HepG2 (cell line): Measurements from ENCODE around the gene CCDC150. TPM values are rescaled to one million over a fixed set of nuclear protein-coding genes. Genes with fewer than 3 reads are reported as not detected.
A peak's percentile ranks its signal among the peaks of the same experiment; 100 is the strongest.

Experiments
- ATAC-seq: fragments of 200-7000 bp; cut with Tn5 transposase; 3 replicates; pipeline ENCODE4 v1.9.1; 2020; ENCODE audit warnings: mild to moderate bottlenecking, moderate library complexity
- BruUV-seq: library from RNA; stranded (reverse); fragments of 400-500 nt; replicated peaks from 2 replicates; lab custom pipeline; 2021; lab: Mats Ljungman, UMichigan
- CTCF ChIA-PET: fragments of 300-600 bp; formaldehyde crosslinking; extraction: SDS; loops from one replicate; lab custom pipeline; 2021; ENCODE audit warnings: low total read pairs, inconsistent platforms, low intra/inter-chr PET ratio; lab: Yijun Ruan, JAX
- POLR2A ChIA-PET: fragments of 350-600 bp; sonication (Branson Sonifier 250); formaldehyde crosslinking; loops from one replicate; lab custom pipeline; 2020; ENCODE audit warnings: antibody characterized with exemption, inconsistent platforms; lab: Yijun Ruan, JAX
- DNase-seq: peaks from one replicate; pipeline ENCODE4 v3.0.0-alpha.2; 2015; ENCODE audit warnings: low spot score
- FAIRE-seq: peaks from 3 replicates; lab custom pipeline; 2011; peaks lifted over from hg19 to GRCh38; lab: Jason Lieb, UNC
- H2AFZ ChIP-seq: one replicate; pipeline ENCODE4 v1.6.1; 2011; ENCODE audit warnings: low read length, inconsistent platforms
- H3K27ac ChIP-seq: fragments of 300-600 bp; 3 replicates; pipeline ENCODE4 v1.8.0; 2011; ENCODE audit warnings: mixed run types, mild to moderate bottlenecking, mixed read lengths, low read length, inconsistent platforms; ENCODE audit not compliant: insufficient read depth; ENCODE audit errors: extremely low read length
- H3K27me3 ChIP-seq, 2 experiments: fragments of 200-600 bp in 1 of 2; 2 replicates in 1 of 2; 3 replicates in 1 of 2; pipeline versions ENCODE4 v1.6.0 to v1.8.0; 2011; ENCODE audit warnings: low read length in 2 of 2, mild to moderate bottlenecking in 2 of 2, moderate library complexity in 2 of 2, inconsistent platforms in 1 of 2; ENCODE audit not compliant: insufficient read depth in 2 of 2, control insufficient read depth in 1 of 2
- H3K36me3 ChIP-seq, 2 experiments: fragments of 200-600 bp in 1 of 2; replicated peaks in 1 of 2; 2 replicates in 1 of 2; 3 replicates in 1 of 2; pipeline versions ENCODE4 v1.5.1 to v1.8.0; 2011; ENCODE audit warnings: low read length in 2 of 2, inconsistent platforms in 1 of 2; ENCODE audit not compliant: insufficient read depth in 2 of 2, control insufficient read depth in 1 of 2
- H3K4me1 ChIP-seq: 2 replicates; pipeline ENCODE4 v1.5.1; 2012; ENCODE audit warnings: low read length, inconsistent platforms; ENCODE audit not compliant: insufficient read depth
- H3K4me2 ChIP-seq: 2 replicates; pipeline ENCODE4 v1.6.0; 2011; ENCODE audit warnings: low read depth, low read length, inconsistent platforms
- H3K4me3 ChIP-seq, 3 experiments: fragments of 200-600 bp in 1 of 3; sonication (generic), shearing (Covaris generic) in 1 of 3; replicated peaks in 1 of 3; 2 replicates each; pipeline ENCODE4 v1.5.1; 2011 to 2016; ENCODE audit warnings: low read length in 3 of 3, inconsistent platforms in 2 of 3, low read depth in 2 of 3, mild to moderate bottlenecking in 2 of 3, control low read depth in 1 of 3, mixed read lengths in 1 of 3; ENCODE audit not compliant: insufficient read depth in 1 of 3
- H3K79me2 ChIP-seq: one replicate; pipeline ENCODE4 v1.6.1; 2011; ENCODE audit warnings: low read length, inconsistent platforms; ENCODE audit not compliant: insufficient read depth
- H3K9ac ChIP-seq: 2 replicates; pipeline ENCODE4 v1.6.0; 2011; ENCODE audit warnings: mild to moderate bottlenecking, low read depth, low read length, inconsistent platforms; ENCODE audit not compliant: insufficient read depth
- H3K9me3 ChIP-seq: 2 replicates; pipeline ENCODE4 v1.5.1; 2012; ENCODE audit warnings: mild to moderate bottlenecking, low read length
- H4K20me1 ChIP-seq: 2 replicates; pipeline ENCODE4 v1.6.0; 2011; ENCODE audit warnings: inconsistent platforms, mild to moderate bottlenecking, low read length, moderate library complexity; ENCODE audit not compliant: insufficient read depth
- AKAP8 ChIP-seq: sonication (generic); formaldehyde crosslinking; IDR thresholded peaks from 2 replicates; pipeline ENCODE4 v1.5.1; 2020; ENCODE audit warnings: mild to moderate bottlenecking, missing genetic modification reagents
- ATM ChIP-seq: fragments of 450-650 bp; IDR thresholded peaks from 2 replicates; pipeline ENCODE4 v1.7.1; 2017; ENCODE audit warnings: mild to moderate bottlenecking, borderline replicate concordance
- MAX ChIP-seq: IDR thresholded peaks from 2 replicates; pipeline ENCODE4 v1.6.1; 2012; ENCODE audit warnings: inconsistent platforms
- POGK ChIP-seq: sonication (generic); formaldehyde crosslinking; conservative IDR thresholded peaks from 2 replicates; pipeline ENCODE4 v1.8.0; 2022; ENCODE audit warnings: mild to moderate bottlenecking, moderate library complexity, missing genetic modification reagents
- POGZ ChIP-seq: sonication (generic); formaldehyde crosslinking; IDR thresholded peaks from 2 replicates; pipeline ENCODE4 v1.4.0; 2020; ENCODE audit warnings: mild to moderate bottlenecking, missing genetic modification reagents
- SAP130 ChIP-seq: IDR thresholded peaks from 2 replicates; pipeline ENCODE4 v1.6.1; 2016; ENCODE audit warnings: low read depth
- ZBTB20 ChIP-seq: sonication (generic); formaldehyde crosslinking; IDR thresholded peaks from 2 replicates; pipeline ENCODE4 v1.8.1; 2023; ENCODE audit warnings: missing genetic modification reagents, low read depth, mild to moderate bottlenecking, borderline replicate concordance
- ZBTB7B ChIP-seq: sonication (generic); formaldehyde crosslinking; IDR thresholded peaks from 2 replicates; pipeline ENCODE4 v1.4.0; 2020; ENCODE audit warnings: missing genetic modification reagents
- ZNF382 ChIP-seq: sonication (generic); formaldehyde crosslinking; IDR thresholded peaks from 2 replicates; pipeline ENCODE4 v1.5.0; 2020; ENCODE audit warnings: missing genetic modification reagents, mild to moderate bottlenecking, borderline replicate concordance
- ZNF414 ChIP-seq: sonication (generic); formaldehyde crosslinking; IDR thresholded peaks from 2 replicates; pipeline ENCODE4 v1.5.0; 2020; ENCODE audit warnings: missing genetic modification reagents
- ZNF503 ChIP-seq: sonication (generic); formaldehyde crosslinking; IDR thresholded peaks from 2 replicates; pipeline ENCODE4 v1.4.0; 2020; ENCODE audit warnings: missing genetic modification reagents
- ZNF740 ChIP-seq: sonication (generic); formaldehyde crosslinking; IDR thresholded peaks from 2 replicates; pipeline ENCODE4 v1.4.0; 2020; ENCODE audit warnings: missing genetic modification reagents
- ZSCAN5A ChIP-seq: sonication (generic); formaldehyde crosslinking; IDR thresholded peaks from 2 replicates; pipeline ENCODE4 v1.8.0; 2022; ENCODE audit warnings: mild to moderate bottlenecking, missing genetic modification reagents, borderline replicate concordance
- WGBS: methylation state at CpG from one replicate; pipeline ENCODE4 v1.1.6; 2017; ENCODE audit warnings: low lambda C conversion rate; 5-methylcytosine and 5-hydroxymethylcytosine counted together
- in situ Hi-C: cut with HindIII; loops from 2 replicates; pipeline ENCODE4 v1.10.0; 2017; ENCODE audit warnings: low pct_unique_long_range_greater_than_20kb; ENCODE audit not compliant: extremely low pct_ligation_motif_present
- intact Hi-C: fragments of 100-400 bp; cut with micrococcal nuclease; formaldehyde crosslinking; loops from one replicate; pipeline ENCODE4 v1.10.0; 2022; ENCODE audit not compliant: unreplicated experiment
- polyA plus RNA-seq, 8 experiments: library from polyadenylated mRNA; depleted of rRNA in 3 of 8; stranded (reverse) in 7 of 8; unstranded in 1 of 8; fragments of >200 nt; fragmentation: Illumina TruSeq in 4 of 8; extraction: Trizol in 4 of 8; gene quantifications; 2 replicates each; pipeline versions ENCODE4 v1.2.1 to v1.2.3, GENCODE V29; 2011 to 2016; ENCODE audit warnings: low read depth in 4 of 8, missing spikeins in 1 of 8, mixed read lengths in 1 of 8; ENCODE audit not compliant: insufficient read depth in 1 of 8
- total RNA-seq, 5 experiments: library from RNA; depleted of rRNA; stranded (reverse); fragments of >200 nt; fragmentation: Illumina TruSeq; extraction: Trizol; gene quantifications; 2 replicates each; pipeline ENCODE4 v1.2.3, GENCODE V29; 2016; ENCODE audit warnings: low read depth in 1 of 5

CCDC150 gene
- total and polyA plus RNA-seq, 2 of the 13 experiments (the other 11 are each of a cell fraction or from before 2014, with no cell fraction given): 14.9 to 32.6 TPM

GRCh38 chr2:196592911-196593881 is 46.3 kb upstream of the CCDC150 start, which contains the start of gene HECW2:
Gene HECW2 (minus strand): TSS chr2:196593554.
- BruUV-seq: no TSS peak
- H3K27ac ChIP-seq: no peak within 1 kb of the TSS
- no peaks in the 10 kb centered on the region for H3K9me3 ChIP-seq
- peaks cover 6 to 54% of the 10 kb centered on the region in 2 experiments; a peak in 4 of 5 replicates for H3K27me3 ChIP-seq
- no peak for FAIRE-seq
- 11% methylated on average over 39 of the region's 125 CpGs for WGBS
- in situ Hi-C loops (no loop called here), intact Hi-C loops (loop anchor here (2.0 kb wide), 1 partner anchor 46 kb away; the partner anchor contains the start of gene CCDC150)
- ATAC-seq: peak; percentile 88
- peaks cover 11% of the 10 kb centered on the region for H3K4me1 ChIP-seq
- H4K20me1 ChIP-seq: no peaks in the 10 kb centered on the region
- H3K79me2 ChIP-seq: no peaks in the 10 kb centered on the region
- peak within 1 kb of the TSS; percentile 88 for H3K4me2 ChIP-seq
- no peak within 1 kb of the TSS for H2AFZ ChIP-seq
- H3K9ac ChIP-seq: peak within 1 kb of the TSS; percentile 32
- H3K36me3 ChIP-seq: no peaks in the 10 kb centered on the region
- ChIA-PET POLR2A (no interaction called here), CTCF (no interaction called here)
- no peak for DNase-seq
- H3K4me3 ChIP-seq: peak within 1 kb of the TSS; percentile 56 to 78 (median 60)
- TF ChIP-seq POGK: peak; percentile 62
- no peak for TF ChIP-seq ZNF382 (CRISPR knock-in tag)
- no peak for TF ChIP-seq ZNF503
- TF ChIP-seq ATM: no peak
- no peak for TF ChIP-seq POGZ (CRISPR knock-in tag)
- TF ChIP-seq ZNF740 (CRISPR knock-in tag): no peak
- no peak for TF ChIP-seq AKAP8 (CRISPR knock-in tag)
- no peak for TF ChIP-seq ZNF414 (CRISPR knock-in tag)
- no peak for TF ChIP-seq SAP130 (CRISPR knock-in tag)
- TF ChIP-seq ZBTB20 (CRISPR knock-in tag): no peak
- TF ChIP-seq ZSCAN5A: no peak
- no peak for TF ChIP-seq ZBTB7B (CRISPR knock-in tag)
- TF ChIP-seq MAX: peak; percentile 45
